Esophagus squamous epithelium (tissue), 5 donors: Measurements from ENCODE around the gene LDB3. TPM values are rescaled to one million over a fixed set of nuclear protein-coding genes. Genes with fewer than 3 reads are reported as not detected.

Experiments used
- DNase-seq: peaks from one replicate; lab custom pipeline; 2025; lab: John Stamatoyannopoulos, UW
- H3K27ac ChIP-seq, 4 donors: fragments of 200-600 bp; sonication (generic); one replicate each; pipeline ENCODE4 v1.5.1; 2016 to 2019; ENCODE audit warnings: mild to moderate bottlenecking in 1 of 4
- H3K27me3 ChIP-seq, 4 donors: fragments of 200-600 bp; sonication (generic); 1 replicate in 3 of 4; 2 replicates in 1 of 4; pipeline versions ENCODE4 v1.5.1 to v1.6.0; 2017 to 2021; ENCODE audit warnings: antibody characterized with exemption in 1 of 4
- H3K36me3 ChIP-seq, 3 donors: fragments of 200-600 bp; sonication (generic); one replicate each; pipeline ENCODE4 v1.5.1; 2016 to 2019
- H3K4me1 ChIP-seq, 3 donors: fragments of 200-600 bp; sonication (generic); one replicate each; pipeline ENCODE4 v1.5.1; 2017 to 2019
- H3K4me3 ChIP-seq, 4 donors: fragments of 200-600 bp; sonication (generic); 1 replicate in 3 of 4; 2 replicates in 1 of 4; pipeline ENCODE4 v1.5.1; 2016 to 2019; ENCODE audit warnings: mild to moderate bottlenecking in 2 of 4, moderate library complexity in 1 of 4
- H3K9me3 ChIP-seq, 3 donors: fragments of 200-600 bp; sonication (generic); one replicate each; pipeline ENCODE4 v1.5.1; 2016 to 2019
- CTCF ChIP-seq, 6 experiments: fragments of 450-650 bp in 4 of 6; fragments of 200-600 bp in 2 of 6; sonication (generic) in 2 of 6; IDR thresholded peaks; one replicate each; pipeline ENCODE4 v1.5.1; 2016 to 2019; ENCODE audit warnings: antibody characterized with exemption in 6 of 6, mild to moderate bottlenecking in 4 of 6, moderate library complexity in 4 of 6
- POLR2A ChIP-seq, 4 donors: fragments of 450-650 bp; IDR thresholded peaks; one replicate each; pipeline ENCODE4 v1.6.1; 2017; ENCODE audit warnings: antibody characterized with exemption in 4 of 4, mild to moderate bottlenecking in 4 of 4, moderate library complexity in 3 of 4
- WGBS, 2 donors: methylation state at CpG; one replicate each; pipeline ENCODE4 v1.1.5; 2018; 5-methylcytosine and 5-hydroxymethylcytosine counted together
- intact Hi-C: fragments of 100-400 bp; cut with DNase I; formaldehyde crosslinking; loops from one replicate; pipeline ENCODE4 v1.15.0; 2022
- total RNA-seq, 4 donors: library from RNA; depleted of rRNA; stranded (reverse); fragments of >200 nt; gene quantifications; one replicate each; pipeline ENCODE4 v1.1.0, GENCODE V29; 2016
- donor health status: DM: yes; HTN: yes; CAD: no.

The LDB3 gene
- total RNA-seq, 4 donors from 2014 or later = 0.09 to 3.4 (median 0.35) TPM

GRCh38 chr10:86723009-86723408, 54.7 kb downstream of the LDB3 start:
- WGBS, 2 donors = 69 to 83% methylated on average over 2 of the region's 2 CpGs
- Histone ChIP-seq H3K27me3 (peaks cover 0 to 23% (median 0%) of the 10 kb centered on the region in 4 donors), H3K36me3 (no peaks in the 10 kb centered on the region), H3K27ac (no peak overlapping the region), H3K9me3 (no peaks in the 10 kb centered on the region), H3K4me3 (no peak overlapping the region), H3K4me1 (no peaks in the 10 kb centered on the region)
- DNase-seq = no peak
- no peak for TF ChIP-seq CTCF (IDR thresholded peaks at IDR 0.05)
- no peak for TF ChIP-seq POLR2A (IDR thresholded peaks at IDR 0.05)
- intact Hi-C loops = no loop called here

GRCh38 chr10:86724445-86724844, 56.1 kb downstream of the LDB3 start:
- no peak for TF ChIP-seq POLR2A (IDR thresholded peaks at IDR 0.05)
- TF ChIP-seq CTCF (IDR thresholded peaks at IDR 0.05) = no peak
- Histone ChIP-seq H3K4me3 (no peak overlapping the region), H3K27ac (no peak overlapping the region), H3K36me3 (no peaks in the 10 kb centered on the region), H3K27me3 (peaks cover 0 to 27% (median 0%) of the 10 kb centered on the region in 4 donors), H3K9me3 (no peaks in the 10 kb centered on the region), H3K4me1 (no peaks in the 10 kb centered on the region)
- intact Hi-C loops = no loop called here
- DNase-seq = no peak
- 89 to 96% methylated on average over 4 to 6 of the region's 6 CpGs for WGBS, 2 donors

GRCh38 chr10:86725980-86726676, 57.8 kb downstream of the LDB3 start:
- peaks cover 0 to 34% (median 0%) of the 10 kb centered on the region in 4 donors for H3K27me3 ChIP-seq
- DNase-seq = no peak
- no peak overlapping the region for H3K27ac ChIP-seq
- H3K36me3 ChIP-seq = no peaks in the 10 kb centered on the region
- no peaks in the 10 kb centered on the region for H3K4me1 ChIP-seq
- TF ChIP-seq CTCF (IDR thresholded peaks at IDR 0.05) (no peak), POLR2A (IDR thresholded peaks at IDR 0.05) (no peak)
- no peak overlapping the region for H3K4me3 ChIP-seq
- WGBS, 2 donors = 90 to 91% methylated on average over 13 of the region's 14 CpGs
- no peaks in the 10 kb centered on the region for H3K9me3 ChIP-seq
- intact Hi-C loops = no loop called here

- no peak overlapping the region for H3K27ac ChIP-seq
- DNase-seq = no peak
- H3K36me3 ChIP-seq = no peaks in the 10 kb centered on the region
- H3K4me3 ChIP-seq = no peak overlapping the region
- intact Hi-C loops = no loop called here
- H3K4me1 ChIP-seq = no peaks in the 10 kb centered on the region
- H3K27me3 ChIP-seq = peaks cover 0 to 29% (median 0%) of the 10 kb centered on the region in 4 donors
- TF ChIP-seq CTCF (IDR thresholded peaks at IDR 0.05) (no peak), POLR2A (IDR thresholded peaks at IDR 0.05) (no peak)
- no peaks in the 10 kb centered on the region for H3K9me3 ChIP-seq
- WGBS, 2 donors = 60 to 64% methylated on average over 1 of the region's 1 CpG
Measured at GRCh38 chr10:86726677-86726999, 58.3 kb downstream of the LDB3 start.

GRCh38 chr10:86727470-86727869, 59.2 kb downstream of the LDB3 start:
- H3K27ac ChIP-seq = no peak overlapping the region
- H3K9me3 ChIP-seq = no peaks in the 10 kb centered on the region
- WGBS, 2 donors = 75 to 76% methylated on average over 6 of the region's 6 CpGs
- intact Hi-C loops = no loop called here
- peaks cover 0 to 3% (median under 1%) of the 10 kb centered on the region in 3 donors for H3K4me1 ChIP-seq
- TF ChIP-seq POLR2A (IDR thresholded peaks at IDR 0.05) (no peak), CTCF (IDR thresholded peaks at IDR 0.05) (no peak)
- peaks cover 0 to 30% (median 0%) of the 10 kb centered on the region in 4 donors for H3K27me3 ChIP-seq
- no peaks in the 10 kb centered on the region for H3K36me3 ChIP-seq
- no peak for DNase-seq
- no peak overlapping the region for H3K4me3 ChIP-seq
